SK-N-SH (cell line): ENCODE measurements around the gene DCAF8L2. TPM values are rescaled to one million over a fixed set of nuclear protein-coding genes. Genes with fewer than 3 reads are reported as not detected.
"Not testable (repeated sequence)": the region's sequence is repeated elsewhere in the genome, so short reads cannot be mapped to it uniquely, and the experiment has no call there.

Source experiments
- CTCF ChIA-PET: fragments of 300-600, 350-600 bp; formaldehyde crosslinking; extraction: SDS; loops from one replicate; lab custom pipeline; 2021; lab: Yijun Ruan, JAX
- POLR2A ChIA-PET: fragments of 350-600 bp; sonication (Branson Sonifier 250); formaldehyde crosslinking; extraction: SDS; loops from one replicate; lab custom pipeline; 2020; ENCODE audit warnings: antibody characterized with exemption, inconsistent platforms; lab: Yijun Ruan, JAX
- DNase-seq: peaks from one replicate; pipeline ENCODE4 v3.0.0; 2012
- H2AFZ ChIP-seq: fragments of 200-600 bp; sonication (generic); 2 replicates; pipeline ENCODE4 v1.8.1; 2016; ENCODE audit warnings: antibody characterized with exemption, mild to moderate bottlenecking, low read depth
- H3F3A ChIP-seq: fragments of 200-600 bp; sonication (generic); replicated peaks from 2 replicates; pipeline ENCODE3; 2016; ENCODE audit warnings: antibody characterized with exemption, mild to moderate bottlenecking; ENCODE audit not compliant: insufficient read depth
- H3K27ac ChIP-seq, 2 experiments: fragments of 200-500 bp in 1 of 2; fragments of 200-600 bp in 1 of 2; sonication (Bioruptor generic) in 1 of 2; sonication (generic), shearing (Covaris generic) in 1 of 2; 2 replicates each; pipeline versions ENCODE4 v1.5.1 to v1.6.1; 2014 to 2016; ENCODE audit warnings: low read depth in 2 of 2, inconsistent platforms in 1 of 2, low read length in 1 of 2, mild to moderate bottlenecking in 1 of 2, mixed read lengths in 1 of 2
- H3K27me3 ChIP-seq: fragments of 200-600 bp; sonication (generic), shearing (Covaris generic); 2 replicates; pipeline ENCODE4 v1.6.1; 2016; ENCODE audit warnings: mixed run types; ENCODE audit not compliant: insufficient read depth
- H3K36me3 ChIP-seq, 2 experiments: fragments of 200-500 bp in 1 of 2; fragments of 200-600 bp in 1 of 2; sonication (Bioruptor generic) in 1 of 2; sonication (generic) in 1 of 2; replicated peaks in 1 of 2; 2 replicates each; pipeline versions ENCODE3 to v1.5.1; 2014 to 2016; ENCODE audit warnings: low read length in 1 of 2, mild to moderate bottlenecking in 1 of 2; ENCODE audit not compliant: insufficient read depth in 2 of 2, control insufficient read depth in 1 of 2
- H3K4me1 ChIP-seq, 2 experiments: fragments of 200-500 bp in 1 of 2; fragments of 200-600 bp in 1 of 2; sonication (Bioruptor generic) in 1 of 2; sonication (generic), shearing (Covaris generic) in 1 of 2; 2 replicates each; pipeline versions ENCODE4 v1.5.1 to v1.6.1; 2014 to 2016; ENCODE audit warnings: low read depth in 1 of 2, low read length in 1 of 2, mixed run types in 1 of 2; ENCODE audit not compliant: insufficient read depth in 2 of 2, control insufficient read depth in 1 of 2
- H3K4me2 ChIP-seq: fragments of 200-600 bp; sonication (generic), shearing (Covaris generic); 2 replicates; pipeline ENCODE4 v1.6.1; 2017; ENCODE audit warnings: mixed run types
- H3K4me3 ChIP-seq, 2 experiments: fragments of 200-500 bp in 1 of 2; fragments of 200-600 bp in 1 of 2; sonication (Bioruptor generic) in 1 of 2; sonication (generic), shearing (Covaris generic) in 1 of 2; 2 replicates each; pipeline versions ENCODE4 v1.5.1 to v1.8.1; 2014 to 2016; ENCODE audit warnings: low read depth in 2 of 2, inconsistent platforms in 1 of 2, low read length in 1 of 2, mild to moderate bottlenecking in 1 of 2, mixed read lengths in 1 of 2, moderate library complexity in 1 of 2
- H3K79me2 ChIP-seq: fragments of 200-600 bp; sonication (generic); 2 replicates; pipeline ENCODE4 v1.8.1; 2017; ENCODE audit warnings: mild to moderate bottlenecking; ENCODE audit not compliant: insufficient read depth
- H3K9ac ChIP-seq: fragments of 200-600 bp; sonication (generic); 2 replicates; pipeline ENCODE4 v1.6.1; 2017; ENCODE audit warnings: mixed run types
- H3K9me2 ChIP-seq: fragments of 200-600 bp; sonication (generic); 2 replicates; pipeline ENCODE4 v1.6.1; 2017; ENCODE audit warnings: mixed run types
- H3K9me3 ChIP-seq: fragments of 200-600 bp; sonication (generic); 2 replicates; pipeline ENCODE4 v1.6.1; 2017; ENCODE audit warnings: mixed run types, mild to moderate bottlenecking, moderate library complexity
- H4K20me1 ChIP-seq: fragments of 200-600 bp; sonication (generic); 2 replicates; pipeline ENCODE4 v1.6.1; 2017; ENCODE audit warnings: mild to moderate bottlenecking, mixed run types; ENCODE audit not compliant: insufficient read depth
- CHD2 ChIP-seq: fragments of 150-350 bp; IDR thresholded peaks from 2 replicates; pipeline ENCODE4 v1.6.1; 2018; ENCODE audit warnings: low read length; ENCODE audit not compliant: partially characterized antibody
- ELF1 ChIP-seq: IDR thresholded peaks from 2 replicates; pipeline ENCODE4 v1.4.0; 2012
- FOSL2 ChIP-seq: IDR thresholded peaks from 2 replicates; pipeline ENCODE4 v1.4.0; 2012; ENCODE audit warnings: low read depth, mild to moderate bottlenecking, moderate library complexity, borderline replicate concordance
- GABPA ChIP-seq: IDR thresholded peaks from 2 replicates; pipeline ENCODE4 v1.4.0; 2012; ENCODE audit warnings: low read depth, mild to moderate bottlenecking
- GATA2 ChIP-seq: sonication (generic); formaldehyde crosslinking; IDR thresholded peaks from 2 replicates; pipeline ENCODE4 v1.5.0; 2020; ENCODE audit warnings: mild to moderate bottlenecking, missing genetic modification reagents
- IRF3 ChIP-seq: fragments of 150-350 bp; IDR thresholded peaks from 2 replicates; pipeline ENCODE4 v1.6.1; 2016; ENCODE audit warnings: mild to moderate bottlenecking, low read depth, low read length
- JUND ChIP-seq: IDR thresholded peaks from 2 replicates; pipeline ENCODE4 v1.4.0; 2012
- MEF2A ChIP-seq: IDR thresholded peaks from 2 replicates; pipeline ENCODE4 v1.4.0; 2012; ENCODE audit warnings: low read depth, borderline replicate concordance
- MXI1 ChIP-seq: IDR thresholded peaks from 2 replicates; pipeline ENCODE4 v1.6.1; 2012; ENCODE audit warnings: mild to moderate bottlenecking, low read depth, low read length, improper control_type of control experiment
- NRF1 ChIP-seq: IDR thresholded peaks from 2 replicates; pipeline ENCODE4 v1.6.1; 2012; ENCODE audit warnings: low read depth, mild to moderate bottlenecking, low read length
- RCOR1 ChIP-seq: fragments of 150-350 bp; IDR thresholded peaks from 2 replicates; pipeline ENCODE4 v1.6.1; 2017; ENCODE audit warnings: antibody characterized with exemption, low read length
- SIN3A ChIP-seq: IDR thresholded peaks from 2 replicates; pipeline ENCODE4 v1.6.1; 2012; ENCODE audit warnings: low read depth, mild to moderate bottlenecking, low read length, moderate library complexity, borderline replicate concordance
- SMC3 ChIP-seq: IDR thresholded peaks from 2 replicates; pipeline ENCODE4 v1.6.1; 2012; ENCODE audit warnings: low read depth, low read length, improper control_type of control experiment
- TAF1 ChIP-seq: IDR thresholded peaks from 2 replicates; pipeline ENCODE4 v1.6.1; 2012; ENCODE audit warnings: low read depth, mild to moderate bottlenecking, low read length, moderate library complexity, borderline replicate concordance
- YY1 ChIP-seq: IDR thresholded peaks from 2 replicates; pipeline ENCODE4 v1.4.0; 2012; ENCODE audit warnings: low read depth, mild to moderate bottlenecking
- WGBS: methylation state at CpG from one replicate; pipeline ENCODE4 v1.1.6; 2017; ENCODE audit warnings: low lambda C conversion rate; 5-methylcytosine and 5-hydroxymethylcytosine counted together
- polyA plus RNA-seq, 3 experiments: library from polyadenylated mRNA; depleted of rRNA; stranded (reverse); fragments of >200 nt; gene quantifications; 2 replicates each; pipeline ENCODE4 v1.2.3, GENCODE V29; 2012
- TF ChIP-seq, protein P1 (sequence below): IDR thresholded peaks from 2 replicates; pipeline ENCODE4 v1.4.0; 2012; ENCODE audit warnings: low read depth, borderline replicate concordance

DCAF8L2 gene
- polyA plus RNA-seq, 1 of the 3 experiments (the other 2 are of a cell fraction) = 0.33 TPM

GRCh38 chrX:27746516-27746915 is 156.4 kb downstream of the DCAF8L2 start:
- H3K27ac ChIP-seq = no peak overlapping the region
- H3K9me3 ChIP-seq = no peaks in the 10 kb centered on the region
- no peaks in the 10 kb centered on the region for H3K79me2 ChIP-seq
- H3K9ac ChIP-seq = no peak overlapping the region
- CTCF ChIA-PET = no interaction called here
- WGBS = 39% methylated on average over 10 of the region's 10 CpGs
- POLR2A ChIA-PET = no interaction called here
- no peaks in the 10 kb centered on the region for H3K36me3 ChIP-seq
- no peaks in the 10 kb centered on the region for H3K4me1 ChIP-seq
- H3K4me3 ChIP-seq = no peak overlapping the region
- H2AFZ ChIP-seq = no peak overlapping the region
- DNase-seq = no peak
- H3K4me2 ChIP-seq = no peak overlapping the region
- H3K9me2 ChIP-seq = no peaks in the 10 kb centered on the region
- no peak for TF ChIP-seq GABPA
- TF ChIP-seq NRF1 = no peak
- TF ChIP-seq RCOR1 = no peak
- TF ChIP-seq YY1 = no peak
- no peak for TF ChIP-seq MXI1
- peaks cover 4% of the 10 kb centered on the region; the same call in 1 of the 2 replicates for H3K27me3 ChIP-seq
- no peaks in the 10 kb centered on the region for H3F3A ChIP-seq
- no peaks in the 10 kb centered on the region for H4K20me1 ChIP-seq

DNA sequence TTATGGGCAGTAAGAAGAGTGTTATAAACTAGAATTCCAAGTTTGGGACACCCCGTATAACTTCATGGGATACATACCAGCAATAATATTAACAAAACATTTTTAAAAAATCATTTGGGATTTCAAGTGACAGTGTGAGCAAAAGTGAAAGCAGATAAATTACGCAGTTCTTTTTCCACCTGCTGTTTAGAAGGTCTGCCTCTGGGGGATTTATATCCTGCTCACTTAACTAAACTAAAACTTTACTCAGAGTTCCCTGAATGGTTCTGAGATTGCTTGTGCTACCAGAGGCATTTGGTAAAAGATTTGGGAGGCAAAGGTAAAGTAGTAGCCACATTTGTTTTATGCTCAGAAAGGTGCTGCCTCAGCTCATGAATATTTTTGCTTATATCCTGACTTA is 160.2 kb downstream of the DCAF8L2 start:
- H3K4me1 ChIP-seq, H3K79me2 ChIP-seq, H3K4me3 ChIP-seq, H3K27ac ChIP-seq, DNase-seq, H3K36me3 ChIP-seq, H3K27me3 ChIP-seq, POLR2A ChIA-PET, H3K9ac ChIP-seq, H3K9me3 ChIP-seq, H3K9me2 ChIP-seq, H2AFZ ChIP-seq, H3F3A ChIP-seq, H4K20me1 ChIP-seq: not testable (repeated sequence)
- H3K4me2 ChIP-seq = 0 out of 2 replicates have a peak overlapping the region, but pooled peaks have one; percentile 24
- CTCF ChIA-PET = interaction anchor here (0.6 kb wide), 1 partner anchor 25 kb away, joined by 3 read pairs; no protein-coding TSS in a partner anchor
- 19% methylated on average over 2 of the region's 2 CpGs for WGBS

- Histone ChIP-seq H2AFZ (no peak overlapping the region), H3K79me2 (no peaks in the 10 kb centered on the region), H3K27ac (no peak overlapping the region), H3K27me3 (peaks cover under 1% of the 10 kb centered on the region; the same call in 1 of the 2 replicates), H3K9ac (no peak overlapping the region), H4K20me1 (no peaks in the 10 kb centered on the region), H3K4me1 (no peaks in the 10 kb centered on the region), H3K9me3 (no peaks in the 10 kb centered on the region), H3K4me2 (0 out of 2 replicates have a peak overlapping the region, but pooled peaks have one; percentile 17), H3F3A (no peaks in the 10 kb centered on the region), H3K4me3 (no peak overlapping the region), H3K36me3 (no peaks in the 10 kb centered on the region), H3K9me2 (no peaks in the 10 kb centered on the region)
- 0 out of 2 replicates have a peak, but pooled peaks have one; percentile 28 for TF ChIP-seq GABPA
- no peak for TF ChIP-seq MEF2A
- CTCF ChIA-PET = no interaction called here
- 0% methylated on average over 2 of the region's 2 CpGs for WGBS
- POLR2A ChIA-PET = no interaction called here
- DNase-seq = no peak
These were observed 161.8 kb downstream of the DCAF8L2 start for GRCh38 chrX:27751976-27752375.

DNA sequence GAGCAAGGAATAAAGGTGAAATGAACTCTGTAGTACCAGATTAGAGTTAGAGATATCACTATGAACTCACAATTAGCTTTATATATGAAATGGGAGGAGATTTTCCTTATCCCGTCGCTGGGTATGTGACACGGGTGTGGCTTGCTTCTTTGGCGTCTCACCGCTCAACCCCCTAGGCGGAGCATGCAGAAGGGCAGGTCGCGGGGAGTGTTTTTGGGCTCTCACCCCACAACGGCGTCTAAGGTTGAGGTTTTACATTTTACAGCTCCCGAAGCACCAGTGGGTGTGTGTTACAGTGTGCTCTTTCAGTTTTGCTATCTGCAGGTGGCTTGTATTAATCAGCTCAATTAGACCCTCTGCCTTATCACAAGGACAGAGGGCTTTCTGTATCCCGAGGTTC is 175.6 kb downstream of the DCAF8L2 start:
- 28% methylated on average over 8 of the region's 12 CpGs for WGBS
- H3K9ac ChIP-seq = no peak overlapping the region
- H3K4me3 ChIP-seq = no peak overlapping the region; a peak in 1 of 4 replicates
- DNase-seq = no peak
- H3K9me2 ChIP-seq = no peaks in the 10 kb centered on the region
- H3K9me3 ChIP-seq = no peaks in the 10 kb centered on the region
- H3K4me2 ChIP-seq = peak overlapping the region; percentile 50; the same call in 1 of the 2 replicates
- H3K79me2 ChIP-seq = no peaks in the 10 kb centered on the region
- no peaks in the 10 kb centered on the region for H3K27me3 ChIP-seq
- no peaks in the 10 kb centered on the region for H3K4me1 ChIP-seq
- no peaks in the 10 kb centered on the region for H3K36me3 ChIP-seq
- peaks cover 4% of the 10 kb centered on the region for H3F3A ChIP-seq
- no peak overlapping the region for H3K27ac ChIP-seq
- H4K20me1 ChIP-seq = no peaks in the 10 kb centered on the region
- ChIA-PET POLR2A (no interaction called here), CTCF (no interaction called here)
- H2AFZ ChIP-seq = no peak overlapping the region
- TF ChIP-seq YY1 (no peak), GATA2 (CRISPR knock-in tag) (no peak), JUND (no peak), IRF3 (no peak), FOSL2 (no peak), TAF1 (no peak), SMC3 (no peak), CHD2 (no peak), ELF1 (no peak), SIN3A (no peak)
- TF ChIP-seq, protein P1, sequence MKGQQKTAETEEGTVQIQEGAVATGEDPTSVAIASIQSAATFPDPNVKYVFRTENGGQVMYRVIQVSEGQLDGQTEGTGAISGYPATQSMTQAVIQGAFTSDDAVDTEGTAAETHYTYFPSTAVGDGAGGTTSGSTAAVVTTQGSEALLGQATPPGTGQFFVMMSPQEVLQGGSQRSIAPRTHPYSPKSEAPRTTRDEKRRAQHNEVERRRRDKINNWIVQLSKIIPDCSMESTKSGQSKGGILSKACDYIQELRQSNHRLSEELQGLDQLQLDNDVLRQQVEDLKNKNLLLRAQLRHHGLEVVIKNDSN = no peak
